Stimulated activated CD4-positive, alpha-beta T cell treated with anti-CD3 and anti-CD28 coated beads, TNF-alpha, amount 100 ng/mL, for 48 hours (primary cell): ENCODE results near the gene RPL27.

Experiments
- DNase-seq, 3 donors: peaks; one replicate each; pipeline ENCODE4 v3.0.0-alpha.2; 2020; ENCODE audit warnings: low read depth in 3 of 3

The RPL27 gene

GRCh38 chr17:43051969-43052368 is 53.8 kb downstream of the RPL27 start:
- no peak for DNase-seq
